ENCODE data around the gene TADA3. TPM values are rescaled to one million over a fixed set of nuclear protein-coding genes. Genes with fewer than 3 reads are reported as not detected.

Gene TADA3
- total RNA-seq, 1 experiment from 2014 or later: 49.0 TPM

GRCh38 chr3:9828801-9829755 lies 36.8 kb upstream of the TADA3 start:
- H3K9me3 Mint-ChIP-seq: no peaks in the 10 kb centered on the region
- ChIA-PET CTCF (interaction anchor here (2.9 kb wide), 1 partner anchor 104 kb away, joined by 16 read pairs; the partner anchor contains the start of gene CRELD1), POLR2A (no interaction called here)
- ATAC-seq: no peak
- H3K4me1 Mint-ChIP-seq: peaks cover 8% of the 10 kb centered on the region
- no peak overlapping the region for H3K27ac Mint-ChIP-seq
- no peak for DNase-seq (ENCODE audit: low spot score)
- H3K4me3 Mint-ChIP-seq: no peak overlapping the region
- H3K36me3 Mint-ChIP-seq: no peaks in the 10 kb centered on the region
- no peaks in the 10 kb centered on the region for H3K27me3 Mint-ChIP-seq (ENCODE audit: low read depth)
- no peak for TF ChIP-seq ESRRA (CRISPR knock-in tag; IDR thresholded peaks at IDR 0.05; ENCODE audit: borderline replicate concordance)
- TF ChIP-seq GABPB1 (CRISPR knock-in tag; IDR thresholded peaks at IDR 0.05): no peak
- no peak for TF ChIP-seq MAX (CRISPR knock-in tag; IDR thresholded peaks at IDR 0.05)
- no peak for TF ChIP-seq ZBTB43 (CRISPR knock-in tag; IDR thresholded peaks at IDR 0.05)
- TF ChIP-seq EMX1 (CRISPR knock-in tag; IDR thresholded peaks at IDR 0.05): no peak
- no peak for TF ChIP-seq ZNF423 (CRISPR knock-in tag; IDR thresholded peaks at IDR 0.05)
- TF ChIP-seq ETV6 (CRISPR knock-in tag; IDR thresholded peaks at IDR 0.05): no peak
- no peak for TF ChIP-seq AFF4 (CRISPR knock-in tag; IDR thresholded peaks at IDR 0.05; ENCODE audit: borderline replicate concordance)
- TF ChIP-seq ATF6 (CRISPR knock-in tag; IDR thresholded peaks at IDR 0.05): no peak
- no peak for TF ChIP-seq E2F4 (CRISPR knock-in tag; IDR thresholded peaks at IDR 0.05; ENCODE audit: borderline replicate concordance, low read depth)
- no peak for TF ChIP-seq OVOL2 (CRISPR knock-in tag; IDR thresholded peaks at IDR 0.05; ENCODE audit: borderline replicate concordance)
- no peak for TF ChIP-seq NR2C2 (CRISPR knock-in tag; IDR thresholded peaks at IDR 0.05)
- TF ChIP-seq TEAD1 (CRISPR knock-in tag; IDR thresholded peaks at IDR 0.05): no peak
- TF ChIP-seq CTCF (IDR thresholded peaks at IDR 0.05): no peak
- no peak for TF ChIP-seq ARID4B (CRISPR knock-in tag; IDR thresholded peaks at IDR 0.05; ENCODE audit: borderline replicate concordance)
- no peak for TF ChIP-seq ERG (CRISPR knock-in tag; IDR thresholded peaks at IDR 0.05)
- TF ChIP-seq ZSCAN18 (CRISPR knock-in tag; IDR thresholded peaks at IDR 0.05): no peak
- no peak for TF ChIP-seq SMAD3 (CRISPR knock-in tag; IDR thresholded peaks at IDR 0.05; ENCODE audit: borderline replicate concordance)
